ENCODE results near the gene VRK2. TPM values are rescaled to one million over a fixed set of nuclear protein-coding genes. Genes with fewer than 3 reads are reported as not detected.

VRK2 gene
- total RNA-seq, 1 donor from 2014 or later = 20.7 TPM

DNA sequence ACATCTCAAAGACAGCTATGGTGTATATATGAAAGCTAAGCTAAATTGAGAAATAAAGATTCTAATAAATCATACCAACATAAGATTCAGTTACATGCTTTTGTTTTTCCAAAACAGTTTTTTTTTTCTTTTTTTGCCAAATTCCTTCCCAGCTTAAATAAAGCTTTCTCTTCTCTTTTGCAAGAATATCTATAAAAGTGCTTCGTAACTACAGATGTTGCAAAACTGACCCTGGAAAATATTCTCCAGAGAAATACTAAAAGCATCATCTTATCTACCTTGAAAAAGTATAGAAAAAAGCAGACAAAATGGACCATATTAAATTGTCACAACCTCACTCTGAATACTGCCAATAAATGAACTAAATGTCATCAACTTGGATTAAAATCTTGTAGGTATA lies 155.8 kb downstream of the VRK2 start:
- intact Hi-C loops (cut with micrococcal nuclease) = no loop called here
- H3K9me3 ChIP-seq (replicated peaks) = no peaks in the 10 kb centered on the region

DNA sequence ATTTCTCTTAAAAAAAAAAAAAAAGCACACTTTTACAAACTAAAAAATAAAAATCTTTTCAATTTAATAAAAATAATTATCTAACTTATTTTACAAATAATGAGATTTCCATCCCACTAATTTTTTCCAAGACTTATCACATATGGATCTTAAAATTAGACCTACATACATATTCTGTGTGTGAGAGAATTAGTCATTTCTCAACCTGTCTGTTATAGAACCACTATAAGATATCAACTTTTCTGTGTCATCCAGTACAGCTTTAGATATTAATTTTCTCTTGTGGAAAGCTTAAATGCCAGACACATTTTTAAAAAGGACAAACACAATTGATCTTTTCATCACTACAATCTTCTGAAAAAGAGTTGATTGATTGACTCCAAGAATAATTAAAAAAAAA lies 156.4 kb downstream of the VRK2 start:
- TF ChIP-seq, protein P1, sequence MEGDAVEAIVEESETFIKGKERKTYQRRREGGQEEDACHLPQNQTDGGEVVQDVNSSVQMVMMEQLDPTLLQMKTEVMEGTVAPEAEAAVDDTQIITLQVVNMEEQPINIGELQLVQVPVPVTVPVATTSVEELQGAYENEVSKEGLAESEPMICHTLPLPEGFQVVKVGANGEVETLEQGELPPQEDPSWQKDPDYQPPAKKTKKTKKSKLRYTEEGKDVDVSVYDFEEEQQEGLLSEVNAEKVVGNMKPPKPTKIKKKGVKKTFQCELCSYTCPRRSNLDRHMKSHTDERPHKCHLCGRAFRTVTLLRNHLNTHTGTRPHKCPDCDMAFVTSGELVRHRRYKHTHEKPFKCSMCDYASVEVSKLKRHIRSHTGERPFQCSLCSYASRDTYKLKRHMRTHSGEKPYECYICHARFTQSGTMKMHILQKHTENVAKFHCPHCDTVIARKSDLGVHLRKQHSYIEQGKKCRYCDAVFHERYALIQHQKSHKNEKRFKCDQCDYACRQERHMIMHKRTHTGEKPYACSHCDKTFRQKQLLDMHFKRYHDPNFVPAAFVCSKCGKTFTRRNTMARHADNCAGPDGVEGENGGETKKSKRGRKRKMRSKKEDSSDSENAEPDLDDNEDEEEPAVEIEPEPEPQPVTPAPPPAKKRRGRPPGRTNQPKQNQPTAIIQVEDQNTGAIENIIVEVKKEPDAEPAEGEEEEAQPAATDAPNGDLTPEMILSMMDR (IDR thresholded peaks at IDR 0.05; ENCODE audit: borderline replicate concordance) = no peak
- no peak overlapping the region for H3K27ac ChIP-seq (replicated peaks)
- intact Hi-C loops (cut with micrococcal nuclease) = no loop called here
- no peaks in the 10 kb centered on the region for H3K9me3 ChIP-seq (replicated peaks)
- no peaks in the 10 kb centered on the region for H3K4me1 ChIP-seq
- DNase-seq = no peak
- peaks cover 7% of the 10 kb centered on the region for H3K36me3 ChIP-seq
- H3K27me3 ChIP-seq (ENCODE audit: low read depth) = no peaks in the 10 kb centered on the region
- H3K4me3 ChIP-seq = no peak overlapping the region

More for the DNA sequence above, 155.8 kb downstream of the VRK2 start:
- H3K36me3 ChIP-seq = peaks cover 7% of the 10 kb centered on the region
- no peaks in the 10 kb centered on the region for H3K4me1 ChIP-seq
- no peaks in the 10 kb centered on the region for H3K27me3 ChIP-seq (ENCODE audit: low read depth)
- H3K27ac ChIP-seq (replicated peaks) = no peak overlapping the region
- TF ChIP-seq, protein P1 (IDR thresholded peaks at IDR 0.05; ENCODE audit: borderline replicate concordance) = no peak
- H3K4me3 ChIP-seq = no peak overlapping the region
- no peak for DNase-seq

- Histone ChIP-seq H3K27me3 (ENCODE audit: low read depth) (no peaks in the 10 kb centered on the region), H3K27ac (replicated peaks) (no peak overlapping the region), H3K4me1 (no peaks in the 10 kb centered on the region), H3K9me3 (replicated peaks) (no peaks in the 10 kb centered on the region), H3K4me3 (no peak overlapping the region), H3K36me3 (peaks cover 7% of the 10 kb centered on the region)
- TF ChIP-seq, protein P1 (IDR thresholded peaks at IDR 0.05; ENCODE audit: borderline replicate concordance) = no peak
- no peak for DNase-seq
- intact Hi-C loops (cut with micrococcal nuclease) = no loop called here
Measured at GRCh38 chr2:58204195-58204959, 157.8 kb downstream of the VRK2 start.

GRCh38 chr2:58206785-58207184 lies 160.2 kb downstream of the VRK2 start:
- H3K27ac ChIP-seq (replicated peaks) = no peak overlapping the region
- H3K4me1 ChIP-seq = no peaks in the 10 kb centered on the region
- TF ChIP-seq, protein P1 (IDR thresholded peaks at IDR 0.05; ENCODE audit: borderline replicate concordance) = no peak
- H3K36me3 ChIP-seq = peaks cover 15% of the 10 kb centered on the region
- H3K4me3 ChIP-seq = no peak overlapping the region
- no peak for DNase-seq
- intact Hi-C loops (cut with micrococcal nuclease) = no loop called here
- H3K27me3 ChIP-seq (ENCODE audit: low read depth) = no peaks in the 10 kb centered on the region
- H3K9me3 ChIP-seq (replicated peaks) = no peaks in the 10 kb centered on the region

GRCh38 chr2:58207189-58207588 lies 160.6 kb downstream of the VRK2 start:
- Histone ChIP-seq H3K9me3 (replicated peaks) (no peaks in the 10 kb centered on the region), H3K36me3 (peaks cover 20% of the 10 kb centered on the region), H3K4me3 (no peak overlapping the region), H3K27me3 (ENCODE audit: low read depth) (no peaks in the 10 kb centered on the region), H3K4me1 (no peaks in the 10 kb centered on the region), H3K27ac (replicated peaks) (no peak overlapping the region)
- intact Hi-C loops (cut with micrococcal nuclease) = no loop called here
- DNase-seq = no peak
- TF ChIP-seq, protein P1 (IDR thresholded peaks at IDR 0.05; ENCODE audit: borderline replicate concordance) = no peak

Other genes with a start within 250 kb of the VRK2 start
- gene FANCL, start 194.5 kb downstream of the VRK2 start, total RNA-seq = 12.0 TPM

Measured in left ventricle myocardium inferior (tissue), 1 donor.